GM18520 (cell line): ENCODE measurements around the gene HS3ST3B1.
A peak's percentile ranks its signal among the peaks of the same experiment; 100 is the strongest.

Source experiments
- ATAC-seq: cut with Tn5 transposase; IDR thresholded peaks from one replicate; pipeline ENCODE4 v1.9.1; 2021; ENCODE audit not compliant: unreplicated experiment

Gene HS3ST3B1

DNA sequence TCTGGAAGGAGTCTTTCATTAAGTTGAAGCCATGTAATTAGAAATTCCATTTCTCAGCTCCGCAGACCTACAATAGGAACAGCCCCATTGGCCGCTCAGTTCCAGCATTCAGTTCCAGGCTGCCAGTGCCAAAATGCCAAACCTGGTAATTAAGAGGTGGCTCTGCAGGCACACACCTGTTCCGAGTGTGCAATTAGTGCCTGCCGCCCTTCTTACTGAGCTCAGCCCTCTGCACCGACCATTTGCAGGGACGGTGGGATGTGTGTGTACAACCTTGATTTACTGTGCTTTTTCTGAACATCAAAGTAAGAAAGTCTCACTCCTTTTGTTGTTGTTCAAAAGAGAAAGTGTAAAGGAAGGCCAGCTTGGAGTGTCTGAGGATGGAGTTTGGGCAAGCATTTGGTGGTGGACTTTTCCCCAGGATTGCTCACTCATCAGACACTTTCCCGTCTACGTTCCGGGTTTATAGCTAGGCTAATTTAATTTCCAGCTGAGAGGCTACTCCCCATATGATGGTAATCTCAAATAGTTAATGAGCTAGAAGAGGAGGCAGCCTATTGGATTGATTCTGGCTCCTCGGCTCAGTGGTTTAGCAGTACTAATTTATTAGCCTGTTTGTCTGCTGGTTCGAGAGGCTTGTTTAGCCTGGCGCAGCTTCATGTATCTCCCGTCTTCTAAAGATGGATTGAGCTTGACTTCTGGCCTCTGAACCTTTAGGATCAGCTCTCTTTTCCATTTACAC, 20.0 kb downstream of the HS3ST3B1 start:
- ATAC-seq = no peak

DNA sequence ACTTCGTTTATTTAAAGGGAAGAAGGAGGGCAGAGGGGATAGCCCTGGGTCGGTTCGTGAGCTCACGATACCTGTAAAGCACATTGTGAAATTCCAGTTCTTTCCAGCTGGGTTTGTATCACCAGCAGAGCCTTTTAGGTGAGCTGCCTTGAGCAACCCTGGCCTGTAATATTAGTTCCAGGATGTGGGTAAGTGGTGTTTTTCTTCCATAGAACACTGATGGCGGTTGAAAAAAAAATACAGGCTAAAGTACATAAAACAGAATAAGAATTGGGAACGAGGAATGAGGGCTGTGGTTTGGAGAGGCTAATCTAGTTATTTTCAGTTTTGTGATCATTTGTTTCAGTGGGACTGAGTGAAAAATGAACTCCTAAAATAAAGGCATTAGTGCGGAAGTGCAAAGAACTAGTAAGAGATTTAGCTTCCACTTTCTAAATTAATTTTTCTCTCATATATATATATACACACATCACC, 20.6 kb downstream of the HS3ST3B1 start:
- no peak for ATAC-seq

DNA sequence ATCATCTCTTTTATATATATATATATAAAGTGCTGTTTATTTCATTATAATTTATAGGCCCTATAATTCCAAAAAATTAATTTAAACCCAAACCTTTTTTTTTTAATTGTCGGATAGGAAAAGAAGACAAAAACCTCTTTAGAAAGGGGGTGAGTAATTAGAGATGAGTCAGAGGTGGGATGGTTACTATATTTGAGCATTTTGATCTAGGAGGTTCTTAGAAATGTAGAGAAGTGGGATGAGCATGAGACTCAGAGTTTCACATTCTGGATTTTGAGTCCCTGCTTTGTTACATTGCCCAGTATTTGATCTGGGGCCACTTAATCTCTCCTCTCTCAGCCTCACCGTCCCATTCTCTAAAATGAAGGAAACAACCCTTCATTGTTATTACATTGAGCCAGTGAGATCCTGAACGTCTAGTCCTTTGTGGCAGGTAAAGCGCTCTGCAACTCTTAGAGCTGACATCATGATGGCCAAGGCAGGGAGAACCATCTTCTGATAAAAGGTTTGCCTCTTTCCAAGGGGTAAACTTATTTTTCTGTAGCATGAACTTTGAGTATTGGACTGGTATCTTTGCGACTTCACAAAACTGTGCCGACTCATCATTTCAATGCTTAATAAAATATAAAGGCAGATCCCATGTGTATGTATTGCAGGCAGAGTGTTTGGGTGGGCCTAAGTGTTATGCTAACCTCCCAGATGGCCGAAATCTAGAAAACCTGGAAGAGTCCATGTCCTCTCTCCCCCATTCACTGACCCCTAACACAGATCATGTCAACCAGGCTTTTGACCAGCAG, 21.3 kb downstream of the HS3ST3B1 start:
- ATAC-seq = no peak

DNA sequence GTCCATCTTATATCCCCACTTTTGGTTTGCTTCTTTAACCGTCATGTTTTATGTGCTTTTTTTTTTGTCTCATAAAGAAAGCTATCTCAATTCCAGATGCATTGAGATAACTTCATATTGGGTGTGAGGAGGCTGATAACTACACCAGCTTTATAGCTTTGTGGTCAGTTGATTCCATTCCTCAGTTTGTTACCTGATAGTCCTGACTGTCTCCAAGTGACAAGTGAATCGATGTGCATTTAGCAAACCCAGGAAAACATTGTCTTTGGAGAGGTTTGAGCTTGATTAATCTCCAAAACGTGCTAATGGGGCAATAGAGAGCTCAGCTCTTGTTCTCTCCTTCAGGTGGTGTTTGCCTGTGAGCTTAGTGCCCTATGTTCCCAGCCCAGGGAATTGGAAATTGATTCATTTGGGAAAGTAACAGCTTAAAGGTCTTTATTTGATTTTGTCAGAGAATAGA, 22.7 kb downstream of the HS3ST3B1 start:
- no peak for ATAC-seq

DNA sequence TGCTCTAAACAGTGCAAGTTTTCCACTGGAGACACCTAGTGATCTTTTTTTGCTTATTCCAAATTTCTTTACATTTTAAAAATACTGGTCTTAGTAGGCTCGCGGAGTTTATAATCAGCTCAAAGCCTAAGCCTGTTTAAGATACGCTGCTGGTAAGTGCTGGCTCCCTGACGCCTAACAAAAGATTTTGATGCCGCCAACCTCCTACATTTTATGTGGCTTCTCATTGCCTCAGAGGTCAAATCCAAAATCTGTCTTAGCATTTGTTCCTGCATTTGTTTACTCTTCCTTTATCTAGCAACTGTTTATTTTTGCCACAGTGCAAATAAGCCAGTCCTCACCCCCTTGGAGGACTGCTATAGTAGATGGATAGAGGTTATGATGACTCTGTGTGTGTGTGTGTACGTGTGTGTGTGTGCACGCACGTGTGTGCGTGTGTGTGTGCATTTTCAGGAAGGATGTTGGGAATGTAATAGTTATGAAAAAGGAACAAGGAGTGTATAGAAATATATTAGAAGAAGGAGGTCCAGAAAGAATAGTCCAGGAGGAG, 24.8 kb downstream of the HS3ST3B1 start:
- ATAC-seq = no peak

DNA sequence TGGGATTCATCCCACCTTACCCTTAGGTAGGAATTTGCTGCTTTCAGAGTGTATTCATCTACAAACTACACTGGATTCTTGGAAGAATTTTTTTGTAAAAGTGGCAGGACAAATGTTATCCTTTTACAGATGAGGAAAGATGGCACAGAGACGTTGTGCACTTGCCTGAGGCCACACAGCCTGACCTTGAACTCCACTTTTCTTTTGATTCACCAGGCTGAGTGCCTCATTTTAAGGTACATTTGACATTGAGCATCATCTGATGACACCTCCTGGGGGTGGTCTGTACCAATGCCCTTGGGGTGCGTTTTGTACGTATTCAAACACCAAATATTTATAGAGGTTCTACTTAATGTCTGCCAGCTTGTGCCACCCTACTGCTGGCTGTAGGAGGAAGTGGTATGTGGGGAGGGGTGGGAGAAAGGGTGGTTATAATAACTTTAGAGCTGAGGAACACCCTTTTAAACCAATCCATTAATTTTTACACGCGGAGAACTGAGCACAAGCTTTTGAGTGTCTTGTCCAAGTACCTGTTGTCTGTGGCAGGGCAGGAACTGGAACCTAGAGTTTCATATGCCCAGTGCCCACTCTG, 29.1 kb downstream of the HS3ST3B1 start:
- ATAC-seq = no peak

DNA sequence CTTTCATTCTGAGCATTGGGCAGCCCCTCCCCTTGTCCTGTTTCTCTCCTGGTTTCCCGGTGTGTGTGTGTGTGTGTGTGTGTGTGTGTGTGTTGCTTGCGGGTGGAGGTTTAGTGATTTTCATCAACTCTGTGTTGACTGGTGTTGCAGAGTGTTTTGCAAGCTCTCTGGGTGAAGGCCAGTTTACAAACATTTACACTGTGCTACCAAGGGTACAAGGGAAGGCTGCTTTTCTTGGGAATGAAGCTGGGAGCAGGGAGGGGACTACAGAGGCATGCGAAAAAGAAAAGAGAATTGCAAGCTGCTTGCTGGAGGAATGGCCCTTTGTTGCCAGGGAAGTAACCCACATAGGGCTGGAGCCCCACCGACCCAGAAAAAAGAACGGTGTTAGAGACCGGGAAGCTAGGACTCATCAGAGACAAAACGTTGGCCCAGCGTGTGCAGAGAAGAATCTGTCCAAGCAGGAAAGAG, 29.6 kb downstream of the HS3ST3B1 start:
- ATAC-seq = no peak

DNA sequence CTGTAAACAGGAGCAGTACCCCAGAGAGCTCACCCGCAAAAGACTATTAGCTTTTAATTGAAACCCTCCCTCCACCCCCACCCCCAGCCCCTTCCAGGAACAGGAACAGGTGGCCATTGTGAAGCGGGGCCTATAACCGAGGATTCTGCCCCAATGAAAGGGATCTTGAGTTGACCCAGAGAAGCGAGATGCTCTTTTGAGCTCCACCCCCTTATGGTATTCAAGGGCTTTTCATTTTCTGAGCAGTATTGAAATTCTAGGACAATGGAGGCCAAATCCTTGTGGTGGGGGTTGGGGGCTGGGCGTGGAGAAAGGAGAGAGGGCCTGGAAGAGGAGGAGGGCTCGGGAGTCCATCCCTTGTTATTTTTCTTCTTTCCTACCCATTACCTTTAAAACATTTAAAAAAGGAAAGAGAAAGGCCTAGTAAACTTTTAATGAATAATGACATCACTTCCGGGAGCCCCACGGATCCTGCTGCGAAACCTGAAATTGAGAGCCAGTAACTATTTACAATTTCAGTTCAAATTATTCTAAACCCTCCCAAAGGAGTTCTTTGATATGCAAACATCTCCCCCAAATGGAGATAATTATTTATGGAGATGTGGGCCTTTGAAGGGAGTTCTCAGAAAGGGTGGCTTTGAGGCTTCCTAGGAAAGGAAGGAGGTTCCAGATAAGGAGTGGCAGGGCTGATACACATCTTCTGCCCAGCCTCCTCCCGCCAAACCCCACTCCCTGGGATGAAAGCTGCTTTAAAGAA, 30.5 kb downstream of the HS3ST3B1 start:
- no peak for ATAC-seq

DNA sequence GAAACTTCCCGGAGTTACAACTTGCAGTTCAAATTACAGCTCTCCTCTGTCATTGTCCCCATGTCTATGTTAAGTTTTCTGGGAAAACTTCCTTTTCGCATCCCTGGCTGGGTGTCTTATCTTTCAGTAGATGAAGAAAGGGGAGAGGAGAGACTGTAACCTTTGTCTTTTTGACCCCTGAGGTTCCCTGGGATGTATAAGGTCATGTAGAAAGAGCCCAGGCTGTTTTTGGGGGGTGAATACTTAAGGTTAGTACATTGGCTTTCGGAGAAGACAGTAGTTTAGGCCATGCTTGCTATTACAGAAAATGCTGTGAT, 31.1 kb downstream of the HS3ST3B1 start:
- ATAC-seq = no peak

DNA sequence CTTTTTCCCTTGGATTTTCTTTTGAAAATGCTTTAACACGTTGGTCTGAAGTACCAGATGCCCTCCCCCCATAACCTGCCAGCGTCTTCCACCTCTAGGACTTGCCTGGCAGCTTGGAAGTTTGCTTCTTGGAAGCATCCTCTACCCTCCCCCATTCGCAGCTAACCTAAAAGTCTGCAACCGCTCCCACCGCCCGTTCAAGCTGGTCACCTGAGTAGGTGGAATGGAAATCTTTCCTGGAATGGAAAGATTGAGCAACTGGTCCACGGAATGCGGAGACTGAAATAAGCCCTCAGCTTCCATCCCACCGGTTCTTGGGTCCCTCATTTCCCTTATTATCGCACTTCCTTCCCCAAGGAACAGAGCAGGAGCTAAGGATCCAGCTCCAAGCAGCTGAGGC, 31.4 kb downstream of the HS3ST3B1 start:
- ATAC-seq = no peak

DNA sequence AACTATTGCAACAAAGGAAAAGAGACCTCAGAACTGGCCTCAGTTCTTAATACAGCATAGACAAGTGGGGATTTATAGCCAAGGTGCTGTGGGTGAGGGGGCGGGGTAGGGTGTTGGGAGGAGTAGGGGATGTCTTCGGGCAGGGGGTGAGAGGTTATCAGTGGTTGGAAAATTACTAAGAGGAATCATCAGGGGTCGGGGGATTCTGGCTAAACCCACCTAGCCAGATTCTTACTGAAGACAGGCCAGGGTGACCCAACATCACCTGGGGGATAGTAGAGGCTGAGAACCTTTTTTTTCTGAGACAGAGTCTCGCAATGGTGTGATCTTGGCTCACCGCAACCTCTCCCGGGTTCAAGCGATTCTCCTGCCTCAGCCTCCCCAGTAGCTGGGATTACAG, 32.6 kb downstream of the HS3ST3B1 start:
- no peak for ATAC-seq

DNA sequence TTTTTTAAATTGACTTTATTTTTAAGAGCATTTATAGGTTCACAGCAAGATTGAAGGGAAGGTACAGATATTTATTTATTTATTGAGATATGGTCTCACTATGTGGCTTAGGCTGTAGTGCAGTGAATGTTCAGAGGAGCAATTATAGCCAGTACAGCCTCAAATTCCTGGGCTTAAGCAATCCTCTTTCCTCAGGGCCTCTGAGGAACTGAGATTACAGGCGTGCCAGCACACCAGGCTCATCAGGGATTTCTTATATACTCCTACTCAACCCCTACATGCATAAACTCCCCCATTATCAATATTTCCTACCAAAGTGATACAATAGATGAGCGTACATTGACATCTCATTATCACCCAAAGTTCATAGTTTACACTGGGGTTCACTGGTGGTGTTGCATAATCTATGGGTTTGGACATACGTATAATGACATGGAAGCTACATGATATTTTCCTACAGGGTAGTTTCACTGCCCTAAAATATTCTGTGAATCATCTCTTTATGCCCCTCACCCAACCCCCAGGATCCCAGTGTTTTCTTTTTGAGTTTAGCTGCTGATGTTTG, 33.5 kb downstream of the HS3ST3B1 start:
- no peak for ATAC-seq

DNA sequence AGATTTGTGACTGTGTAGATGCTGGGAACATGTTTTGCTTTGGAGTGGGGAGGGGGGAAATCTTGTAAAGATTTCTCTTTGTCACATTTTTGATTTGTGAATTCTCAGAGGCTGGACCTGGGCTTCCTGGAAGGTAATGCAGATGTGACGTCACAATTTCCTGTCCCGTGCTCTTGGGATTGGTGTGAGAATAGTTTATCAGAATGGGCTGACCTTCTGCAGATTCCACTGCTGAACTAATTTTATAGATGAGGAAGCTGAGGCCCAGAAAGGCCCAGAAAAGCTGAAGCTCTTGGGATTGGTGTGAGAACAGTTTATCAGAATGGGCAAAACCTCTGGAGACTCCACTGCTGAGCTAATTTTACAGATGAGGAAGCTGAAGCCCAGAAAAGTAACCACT, 34.0 kb downstream of the HS3ST3B1 start:
- ATAC-seq = no peak

DNA sequence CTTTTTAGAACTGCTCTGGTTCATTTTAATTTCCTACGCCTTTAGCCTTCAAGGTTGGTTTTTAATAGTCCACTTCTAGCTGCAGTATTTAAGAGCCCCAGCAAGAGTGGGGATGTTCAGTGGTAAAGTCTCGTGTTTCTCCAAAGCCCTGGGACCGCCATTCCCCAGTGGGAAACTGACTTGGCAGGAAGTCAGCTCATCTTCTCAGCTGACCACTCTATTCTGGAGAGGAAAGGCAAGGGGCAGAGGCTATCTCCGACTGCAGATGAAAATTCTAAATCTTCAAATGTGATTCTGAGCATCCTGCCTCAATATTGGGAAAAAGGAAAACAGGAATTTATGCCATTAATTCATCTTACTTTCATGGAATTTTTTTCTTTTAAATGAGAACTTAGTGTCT, 35.5 kb downstream of the HS3ST3B1 start:
- ATAC-seq = no peak

DNA sequence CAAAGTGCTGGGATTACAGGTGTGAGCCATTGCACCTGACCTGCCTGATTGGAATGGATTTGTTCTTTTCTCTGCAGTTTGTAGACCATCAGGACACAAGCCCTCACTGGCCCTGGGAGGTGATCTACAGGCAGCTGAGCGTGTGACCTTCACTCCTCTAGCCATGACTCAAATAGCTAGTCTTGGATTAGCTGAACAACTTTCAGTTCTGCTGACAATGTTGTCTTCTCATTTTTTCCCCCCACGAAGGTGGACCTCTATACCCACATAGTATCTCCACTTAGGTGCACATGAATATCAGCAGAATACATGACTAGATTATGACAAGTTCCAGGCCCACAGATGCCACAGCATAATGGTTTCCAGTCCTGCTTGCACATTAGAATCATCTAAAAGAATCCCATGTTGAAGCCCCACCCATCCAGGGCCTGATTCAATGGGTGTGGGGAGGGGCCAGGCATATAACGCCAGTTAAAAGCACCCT, 36.8 kb downstream of the HS3ST3B1 start:
- peak; percentile 81 for ATAC-seq

DNA sequence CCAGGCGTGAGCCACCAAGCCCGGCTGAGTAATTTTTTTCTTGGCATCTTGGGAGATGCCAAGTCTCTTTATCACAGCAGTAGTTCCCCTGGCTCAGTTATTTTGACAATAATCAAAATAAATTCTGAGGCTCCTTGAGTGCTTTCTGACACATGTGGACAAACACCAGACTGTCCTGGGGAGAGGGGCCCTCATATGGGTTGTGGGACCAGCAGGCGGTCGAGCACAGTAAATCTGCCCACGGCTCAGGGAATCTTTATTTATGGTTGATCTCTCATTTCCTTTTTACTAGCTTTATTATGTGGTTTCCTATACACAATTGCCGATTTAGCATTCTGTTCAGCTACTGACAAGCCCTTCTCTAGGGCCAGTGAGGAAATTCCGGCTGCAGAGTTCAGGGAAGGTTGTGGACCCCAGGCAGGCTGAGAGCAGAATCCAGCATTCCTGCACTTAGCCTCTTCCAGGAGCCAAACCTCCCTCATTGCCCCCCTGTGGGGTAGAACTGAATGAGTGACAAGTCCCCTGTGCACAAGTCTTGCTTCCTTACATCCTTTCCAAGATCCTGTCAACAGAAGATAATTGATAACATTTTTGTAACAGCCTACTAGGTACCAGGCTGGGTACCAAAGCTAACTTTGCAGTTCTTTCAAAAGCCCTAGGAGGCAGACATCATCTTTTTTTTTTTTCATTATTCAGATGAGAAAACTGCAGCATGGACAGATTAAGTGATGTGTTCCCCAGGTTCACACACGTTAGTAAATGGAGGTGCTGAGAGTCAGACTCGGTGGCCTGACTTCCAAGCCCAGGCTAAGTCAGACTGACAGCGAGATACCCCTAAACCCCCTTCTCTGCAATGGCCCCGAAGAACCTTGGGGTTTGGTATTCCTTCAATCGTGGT, 40.2 kb downstream of the HS3ST3B1 start:
- ATAC-seq = no peak

DNA sequence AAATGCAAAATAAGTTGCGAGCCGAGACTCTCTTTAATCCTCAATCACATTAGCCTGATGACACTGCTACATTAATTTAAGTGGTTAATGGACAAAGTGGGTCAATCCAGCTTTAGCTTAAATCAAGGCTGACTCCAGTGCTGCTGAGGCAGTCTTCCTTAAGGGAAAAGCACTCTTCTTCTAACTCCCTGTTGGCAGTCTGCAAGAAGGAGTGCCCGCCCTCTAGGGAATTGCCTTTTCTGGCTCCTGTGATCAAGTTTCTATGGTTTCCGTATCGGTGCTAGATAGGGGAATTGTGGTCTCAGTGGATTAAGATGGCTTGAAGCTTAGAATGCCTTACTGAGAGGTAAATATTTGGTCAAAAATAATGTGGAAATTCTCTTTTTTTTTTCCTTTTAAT, 41.0 kb downstream of the HS3ST3B1 start:
- ATAC-seq = no peak

DNA sequence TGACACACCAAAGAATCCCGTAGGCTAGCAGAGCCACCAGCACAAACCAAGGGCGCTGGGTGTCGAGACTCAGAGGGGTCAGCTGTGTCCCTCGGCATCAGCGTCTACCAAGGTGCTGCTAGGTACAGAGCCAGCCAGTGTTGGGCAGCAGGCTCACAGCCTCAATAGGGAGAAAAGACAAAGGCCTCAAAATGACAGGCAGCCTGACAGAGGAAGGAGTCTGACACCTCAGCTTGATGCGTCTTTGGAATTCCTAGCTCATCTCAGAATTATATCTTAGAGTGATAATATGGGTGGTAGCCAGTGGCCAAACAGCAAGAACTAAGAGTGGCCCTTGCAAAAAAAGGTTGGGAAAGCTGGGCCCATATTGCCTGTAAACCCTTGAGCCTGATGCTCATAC, 45.9 kb downstream of the HS3ST3B1 start:
- ATAC-seq = no peak

DNA sequence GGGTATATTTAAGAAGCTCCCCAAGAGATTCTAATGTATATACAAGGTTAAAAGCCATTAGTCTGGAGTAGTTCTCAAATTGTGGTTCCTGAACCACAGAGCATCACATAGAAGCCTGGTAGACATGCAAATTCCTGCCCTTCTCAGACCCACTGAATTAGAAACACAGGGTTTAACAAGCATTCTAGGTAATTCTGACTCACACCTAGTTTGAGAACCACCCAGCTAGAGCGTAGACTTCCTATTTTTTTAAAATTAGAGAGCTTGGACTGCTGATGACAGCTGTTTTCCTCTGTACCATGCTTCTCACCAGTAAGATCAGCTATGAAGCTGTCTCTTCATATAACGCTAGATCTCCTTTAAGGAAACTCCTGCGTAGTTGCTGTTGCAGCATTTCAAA, 50.6 kb downstream of the HS3ST3B1 start:
- peak; percentile 90 for ATAC-seq
